ENCODE measurements around the gene C6orf62. TPM values are rescaled to one million over a fixed set of nuclear protein-coding genes. Genes with fewer than 3 reads are reported as not detected.
A peak's percentile ranks its signal among the peaks of the same experiment; 100 is the strongest.
"Not testable (repeated sequence)": the region's sequence is repeated elsewhere in the genome, so short reads cannot be mapped to it uniquely, and the experiment has no call there.

Gene C6orf62
- total RNA-seq, 1 experiment from 2014 or later = 94.4 TPM

DNA sequence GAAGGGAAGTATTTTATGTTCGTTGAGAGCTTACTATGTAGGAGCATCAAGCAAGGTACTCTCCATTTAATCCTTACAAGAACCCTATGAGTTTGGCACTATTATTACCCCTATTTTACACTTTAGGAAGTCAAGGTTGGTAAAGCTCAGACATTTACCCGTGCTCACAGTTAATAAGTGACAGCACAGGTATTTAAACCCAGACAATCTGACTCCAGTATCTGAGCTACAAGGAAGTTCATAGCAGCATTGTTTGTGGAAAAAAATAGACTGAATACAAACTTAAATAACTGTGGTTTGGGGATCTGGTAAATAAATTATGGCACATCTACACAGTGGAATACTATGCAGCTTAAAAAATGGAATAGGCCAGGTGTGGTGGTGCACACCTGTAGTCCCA, 34.6 kb upstream of the C6orf62 start:
- Histone ChIP-seq H3K27ac (no peak overlapping the region), H3K27me3 (replicated peaks) (no peaks in the 10 kb centered on the region), H3K9me3 (replicated peaks) (no peaks in the 10 kb centered on the region), H3K4me3 (no peak overlapping the region), H3K36me3 (no peaks in the 10 kb centered on the region), H3K4me1 (replicated peaks) (no peaks in the 10 kb centered on the region)
- DNase-seq (ENCODE audit: low read depth in 1 of 2, low spot score in 2 of 2) = no peak

DNA sequence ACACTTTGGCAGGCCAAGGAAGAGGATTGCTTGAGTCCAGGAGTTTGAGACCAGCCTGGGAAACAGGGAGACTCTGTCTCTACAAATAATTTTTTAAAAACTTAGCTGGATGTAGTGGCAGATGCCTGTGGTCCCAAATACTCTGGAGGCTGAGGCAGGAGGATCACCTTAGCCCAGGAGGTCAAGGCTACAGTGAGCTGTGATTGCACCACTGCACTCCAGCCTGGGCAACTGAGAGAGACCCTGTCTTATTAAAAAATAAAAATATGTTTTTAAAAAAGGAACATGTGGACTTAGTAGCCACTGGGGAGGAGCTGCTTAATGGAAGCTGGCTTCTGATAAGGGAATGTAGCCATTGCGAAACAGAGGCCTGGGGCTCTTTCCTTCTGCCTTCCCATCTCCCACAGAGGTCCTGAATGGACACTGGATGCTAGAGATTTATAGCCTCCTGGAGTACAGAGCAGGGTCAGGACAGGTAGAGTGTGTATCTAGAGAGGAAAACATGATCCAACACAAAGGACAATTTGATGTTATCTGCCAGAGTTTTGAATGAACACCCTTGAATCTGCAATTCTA, 34.1 kb upstream of the C6orf62 start:
- H3K27ac ChIP-seq = no peak overlapping the region
- H3K27me3 ChIP-seq (replicated peaks) = no peaks in the 10 kb centered on the region
- no peak for DNase-seq (ENCODE audit: low read depth in 1 of 2, low spot score in 2 of 2)
- no peaks in the 10 kb centered on the region for H3K4me1 ChIP-seq (replicated peaks)
- H3K4me3 ChIP-seq = no peak overlapping the region
- no peaks in the 10 kb centered on the region for H3K36me3 ChIP-seq
- H3K9me3 ChIP-seq (replicated peaks) = no peaks in the 10 kb centered on the region

DNA sequence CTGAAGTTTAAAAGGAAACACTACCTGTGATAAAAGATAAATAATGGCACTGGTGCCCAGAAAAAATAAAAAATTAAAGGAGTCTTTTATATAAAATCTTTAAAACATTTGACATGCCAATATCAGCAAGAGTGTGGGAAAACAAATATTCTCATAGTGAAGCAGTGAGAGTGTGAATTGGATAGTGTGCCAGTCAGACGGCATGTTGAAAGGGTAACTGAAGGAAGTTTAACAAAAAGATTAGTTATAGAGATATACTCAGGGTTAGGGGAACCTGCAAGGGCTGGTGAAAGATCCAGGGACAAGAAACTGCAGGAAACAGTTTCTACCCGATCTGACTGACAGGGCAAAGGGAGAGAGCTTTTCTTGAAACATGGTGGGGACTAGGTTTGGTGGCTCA, 33.5 kb upstream of the C6orf62 start:
- H3K4me3 ChIP-seq = no peak overlapping the region
- H3K27me3 ChIP-seq (replicated peaks) = no peaks in the 10 kb centered on the region
- no peaks in the 10 kb centered on the region for H3K4me1 ChIP-seq (replicated peaks)
- H3K27ac ChIP-seq = no peak overlapping the region
- H3K9me3 ChIP-seq (replicated peaks) = no peaks in the 10 kb centered on the region
- H3K36me3 ChIP-seq = no peaks in the 10 kb centered on the region
- DNase-seq (ENCODE audit: low read depth in 1 of 2, low spot score in 2 of 2) = no peak

DNA sequence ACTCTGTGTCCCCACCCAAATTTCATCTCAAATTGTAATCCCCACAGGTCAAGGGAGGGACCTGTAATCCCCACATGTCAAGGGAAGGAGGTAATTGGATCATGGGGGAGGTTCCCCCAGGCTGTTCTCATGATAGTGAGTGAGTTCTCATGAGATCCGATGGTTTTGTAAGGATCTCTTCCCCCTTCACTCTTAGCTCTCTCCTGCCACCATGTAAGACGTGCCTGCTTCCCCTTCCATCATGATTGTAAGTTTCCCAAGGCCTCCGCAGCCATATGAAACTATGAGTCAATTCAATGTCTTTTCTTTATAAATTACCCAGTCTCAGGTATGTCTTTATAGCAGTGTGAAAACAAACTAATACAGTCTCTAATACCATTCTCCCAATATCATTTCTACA, 31.9 kb upstream of the C6orf62 start:
- H3K36me3 ChIP-seq; H3K4me1 ChIP-seq (replicated peaks); DNase-seq (ENCODE audit: low read depth in 1 of 2, low spot score in 2 of 2); H3K4me3 ChIP-seq; H3K27me3 ChIP-seq (replicated peaks); H3K27ac ChIP-seq; H3K9me3 ChIP-seq (replicated peaks): not testable (repeated sequence)

DNA sequence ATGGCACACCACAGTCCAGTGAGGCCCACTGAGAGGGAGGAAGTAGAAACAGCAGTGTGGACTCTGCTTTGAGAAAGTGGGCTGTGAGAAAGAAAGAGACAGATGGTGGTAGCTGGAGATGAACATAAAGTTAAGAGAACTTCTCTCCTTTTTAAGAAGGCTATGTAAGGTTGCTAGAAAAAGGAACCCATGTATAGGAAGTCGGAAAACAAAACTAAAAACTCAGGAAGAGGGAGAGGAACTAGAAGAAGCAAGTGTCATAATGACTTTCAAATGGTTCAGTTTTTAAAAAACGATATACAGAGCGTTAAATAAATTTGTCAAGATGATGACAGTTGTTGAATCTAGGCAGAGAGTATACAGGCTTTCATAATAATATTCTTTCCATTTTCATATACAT, 30.3 kb upstream of the C6orf62 start:
- Histone ChIP-seq H3K36me3 (no peaks in the 10 kb centered on the region), H3K27ac (no peak overlapping the region), H3K4me1 (replicated peaks) (peaks cover 1% of the 10 kb centered on the region), H3K27me3 (replicated peaks) (no peaks in the 10 kb centered on the region), H3K9me3 (replicated peaks) (no peaks in the 10 kb centered on the region), H3K4me3 (no peak overlapping the region)
- DNase-seq (ENCODE audit: low read depth in 1 of 2, low spot score in 2 of 2) = no peak

DNA sequence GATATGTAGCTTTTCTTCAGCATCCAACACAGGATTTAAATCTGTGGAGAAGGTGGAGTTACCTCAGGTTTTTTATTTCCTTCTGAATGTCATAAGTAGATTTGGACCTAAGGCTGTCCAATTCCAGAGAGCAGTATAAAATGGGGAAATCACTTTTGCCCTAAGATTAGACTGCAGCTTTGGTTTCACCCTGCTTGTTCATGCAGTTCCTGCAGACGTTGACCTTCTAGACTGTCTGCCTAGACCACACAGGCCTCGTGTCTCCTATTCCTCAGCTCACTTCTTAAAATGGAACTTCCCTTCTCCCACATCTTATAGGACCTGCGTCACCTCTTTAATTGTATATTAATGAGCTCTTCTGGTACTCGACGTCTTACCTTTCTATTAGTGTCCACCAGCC, 26.0 kb upstream of the C6orf62 start:
- Histone ChIP-seq H3K4me1 (replicated peaks) (peaks cover 23% of the 10 kb centered on the region), H3K36me3 (no peaks in the 10 kb centered on the region), H3K4me3 (no peak overlapping the region), H3K27ac (no peak overlapping the region), H3K27me3 (replicated peaks) (no peaks in the 10 kb centered on the region), H3K9me3 (replicated peaks) (no peaks in the 10 kb centered on the region)
- DNase-seq (ENCODE audit: low read depth in 1 of 2, low spot score in 2 of 2) = no peak

DNA sequence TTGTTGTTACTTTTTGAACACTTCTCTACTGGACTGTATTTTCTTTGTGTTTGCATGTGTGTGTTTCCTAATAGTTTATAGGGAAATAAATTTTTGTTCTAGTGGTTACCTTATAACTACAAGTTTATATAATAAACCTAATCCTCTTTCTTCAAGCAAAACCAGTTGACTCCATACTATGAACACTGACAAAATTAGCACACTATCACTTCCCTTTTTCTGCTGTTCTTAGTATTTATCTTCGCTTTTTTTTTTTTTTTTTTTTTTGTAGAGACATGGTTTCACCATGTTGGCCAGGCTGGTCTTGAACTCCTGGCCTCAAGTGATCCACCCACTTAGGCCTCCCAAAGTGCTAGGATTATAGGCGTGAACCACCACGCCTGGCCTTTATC, 25.0 kb upstream of the C6orf62 start:
- Histone ChIP-seq H3K4me3 (no peak overlapping the region), H3K27me3 (replicated peaks) (no peaks in the 10 kb centered on the region), H3K4me1 (replicated peaks) (peaks cover 23% of the 10 kb centered on the region), H3K36me3 (no peaks in the 10 kb centered on the region), H3K27ac (peak overlapping the region; percentile 100), H3K9me3 (replicated peaks) (no peaks in the 10 kb centered on the region)
- no peak for DNase-seq (ENCODE audit: low read depth in 1 of 2, low spot score in 2 of 2)

DNA sequence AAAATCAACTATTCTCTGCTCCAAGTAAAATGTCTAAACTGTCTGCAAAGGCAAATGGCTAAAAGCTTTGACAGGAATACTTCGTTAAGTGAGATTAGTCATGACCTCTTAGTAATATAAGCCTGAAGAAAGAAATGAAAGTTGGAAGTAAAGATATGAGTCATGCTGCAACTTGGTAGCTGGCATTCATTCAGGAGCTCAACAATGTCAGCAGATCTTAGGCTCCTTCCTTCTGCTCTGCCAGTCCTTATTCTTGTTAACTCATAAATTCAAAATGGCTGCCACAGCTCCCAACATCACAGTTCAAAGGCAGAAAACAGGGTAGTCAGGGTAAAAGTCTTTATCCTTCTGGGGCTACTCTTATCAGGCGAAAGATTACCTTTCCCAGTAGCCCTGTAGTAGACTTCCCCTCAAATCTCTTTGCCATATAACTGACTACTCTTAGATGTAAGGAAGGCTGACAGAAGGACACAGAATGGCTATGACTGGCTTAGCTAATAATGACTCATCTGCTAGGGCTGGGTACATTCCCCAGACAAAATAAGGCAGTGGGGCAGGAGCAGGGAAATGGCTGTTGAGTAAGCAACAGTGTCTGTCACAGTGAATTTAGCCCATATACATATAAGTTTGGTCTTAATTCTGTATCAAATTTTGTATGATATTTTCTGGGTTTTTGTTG, 24.4 kb upstream of the C6orf62 start:
- peak; percentile 79 to 98 for DNase-seq (ENCODE audit: low read depth in 1 of 2, low spot score in 2 of 2)
- Histone ChIP-seq H3K4me1 (replicated peaks) (peaks cover 23% of the 10 kb centered on the region), H3K9me3 (replicated peaks) (no peaks in the 10 kb centered on the region), H3K27ac (peak overlapping the region; percentile 100), H3K36me3 (no peaks in the 10 kb centered on the region), H3K4me3 (no peak overlapping the region), H3K27me3 (replicated peaks) (no peaks in the 10 kb centered on the region)

DNA sequence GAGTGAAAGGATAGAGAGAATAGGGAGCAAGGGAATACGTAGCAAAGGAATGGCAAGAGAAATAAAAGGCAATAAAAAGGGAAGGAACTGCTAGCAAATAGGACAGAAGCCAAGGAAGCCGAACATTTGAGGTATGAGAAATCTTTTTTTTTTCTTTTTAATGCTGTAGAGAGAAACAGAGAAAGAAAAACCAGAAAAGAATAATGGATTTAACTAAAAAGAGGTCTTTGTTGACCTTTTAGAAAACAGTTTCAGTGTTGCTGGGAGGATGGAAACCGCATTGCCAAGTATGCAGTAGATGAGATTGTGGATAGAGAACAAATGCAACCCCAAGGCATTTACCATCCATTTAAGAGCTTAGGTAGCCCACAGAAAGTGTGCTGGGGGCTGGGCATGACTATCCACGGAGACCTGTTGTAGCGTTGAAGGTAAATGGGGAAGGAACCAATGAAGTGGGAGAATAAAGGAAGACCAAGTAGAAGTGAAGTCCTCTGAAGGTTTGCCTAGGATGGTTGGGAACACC, 23.3 kb upstream of the C6orf62 start:
- Histone ChIP-seq H3K9me3 (replicated peaks) (no peaks in the 10 kb centered on the region), H3K4me1 (replicated peaks) (peaks cover 23% of the 10 kb centered on the region), H3K27ac (peak overlapping the region; percentile 100), H3K4me3 (no peak overlapping the region), H3K27me3 (replicated peaks) (no peaks in the 10 kb centered on the region), H3K36me3 (no peaks in the 10 kb centered on the region)
- no peak for DNase-seq (ENCODE audit: low read depth in 1 of 2, low spot score in 2 of 2)

DNA sequence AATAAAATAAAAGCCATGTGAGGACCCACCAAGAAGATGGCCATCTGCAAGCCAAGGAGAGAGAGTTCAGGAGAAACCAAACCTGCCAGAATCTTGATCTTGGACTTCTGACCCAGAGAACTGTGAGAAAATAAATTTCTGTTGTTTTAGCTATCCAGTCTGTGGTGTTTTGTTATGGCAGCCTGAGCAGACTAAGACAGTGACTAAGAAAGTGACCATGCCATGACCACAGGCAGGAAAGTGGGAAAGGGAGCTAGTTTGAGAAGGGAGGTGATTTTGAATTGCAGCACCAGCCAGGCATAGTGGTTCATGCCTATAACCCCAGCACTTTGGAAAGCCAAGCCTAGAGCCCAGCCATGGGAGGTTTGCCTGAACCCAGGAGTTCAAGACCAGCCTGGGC, 21.9 kb upstream of the C6orf62 start:
- H3K27me3 ChIP-seq (replicated peaks) = no peaks in the 10 kb centered on the region
- no peaks in the 10 kb centered on the region for H3K9me3 ChIP-seq (replicated peaks)
- peaks cover 23% of the 10 kb centered on the region for H3K4me1 ChIP-seq (replicated peaks)
- no peak overlapping the region for H3K27ac ChIP-seq
- H3K36me3 ChIP-seq = no peaks in the 10 kb centered on the region
- no peak overlapping the region for H3K4me3 ChIP-seq
- DNase-seq (ENCODE audit: low read depth in 1 of 2, low spot score in 2 of 2) = no peak

DNA sequence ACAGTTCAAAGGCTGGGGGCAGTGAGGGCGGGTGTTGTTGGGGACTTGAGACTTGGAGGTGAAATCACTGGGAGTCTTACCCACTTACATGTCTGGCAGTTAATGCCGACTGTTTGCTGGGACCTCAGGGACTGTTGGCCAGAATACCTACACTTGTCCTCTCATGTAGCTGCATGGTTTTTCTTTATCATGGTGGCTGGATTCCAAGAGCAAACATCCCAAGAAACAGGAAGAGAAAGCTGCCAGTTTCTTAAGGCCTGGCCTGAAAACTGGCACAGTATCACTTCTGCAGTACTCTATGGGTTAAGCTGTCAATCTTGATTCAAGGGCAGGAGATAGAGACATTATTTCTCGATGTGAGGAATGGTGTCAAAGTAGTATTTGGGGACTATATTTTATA, 19.8 kb upstream of the C6orf62 start:
- Histone ChIP-seq H3K4me1 (replicated peaks) (peaks cover 16% of the 10 kb centered on the region), H3K27me3 (replicated peaks) (no peaks in the 10 kb centered on the region), H3K36me3 (no peaks in the 10 kb centered on the region), H3K4me3 (no peak overlapping the region), H3K27ac (no peak overlapping the region), H3K9me3 (replicated peaks) (no peaks in the 10 kb centered on the region)
- no peak for DNase-seq (ENCODE audit: low read depth in 1 of 2, low spot score in 2 of 2)

DNA sequence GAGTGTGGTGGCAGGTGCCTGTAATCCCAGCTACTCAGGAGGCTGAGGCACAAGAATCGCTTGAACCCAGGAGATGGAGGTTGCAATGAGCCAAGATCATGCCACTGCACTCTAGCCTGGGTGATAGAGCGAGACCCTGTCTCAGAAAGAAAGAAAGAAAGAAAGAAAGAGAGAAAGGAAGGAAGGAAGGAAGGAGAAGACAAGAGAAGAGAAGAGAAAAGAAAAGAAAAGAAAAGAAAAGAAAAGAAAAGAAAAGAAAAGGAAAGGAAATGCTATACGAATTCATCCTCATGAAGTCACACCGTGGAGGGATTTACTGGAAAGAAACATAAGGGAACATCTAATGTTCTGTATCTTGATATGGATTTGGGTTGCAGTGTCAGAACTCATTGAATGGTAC, 15.8 kb upstream of the C6orf62 start:
- peaks cover 10% of the 10 kb centered on the region; the same call in 1 of the 2 replicates for H3K9me3 ChIP-seq (replicated peaks)
- not testable (repeated sequence) for H3K36me3 ChIP-seq; H3K27me3 ChIP-seq (replicated peaks); H3K4me3 ChIP-seq; H3K4me1 ChIP-seq (replicated peaks); H3K27ac ChIP-seq; DNase-seq (ENCODE audit: low read depth in 1 of 2, low spot score in 2 of 2)

DNA sequence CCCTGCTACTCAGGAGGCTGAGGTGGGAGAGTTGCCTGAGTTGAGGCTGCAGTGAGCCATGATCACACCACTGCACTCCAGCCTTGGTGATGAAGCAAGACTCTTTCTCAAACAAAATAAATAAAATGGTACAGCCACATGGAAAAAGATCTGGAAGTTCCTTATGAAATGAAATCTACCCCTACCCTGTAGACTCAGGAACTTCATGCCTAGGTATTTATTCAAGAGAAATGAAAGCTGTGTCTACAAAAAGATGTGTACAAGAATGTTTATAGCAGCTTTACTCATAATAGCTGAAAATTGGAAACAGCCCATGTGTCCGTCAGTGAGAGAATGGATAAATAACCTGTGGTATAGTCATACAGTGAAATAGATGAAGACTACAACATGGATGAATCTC, 15.2 kb upstream of the C6orf62 start:
- no peak for DNase-seq (ENCODE audit: low read depth in 1 of 2, low spot score in 2 of 2)
- Histone ChIP-seq H3K36me3 (no peaks in the 10 kb centered on the region), H3K27me3 (replicated peaks) (no peaks in the 10 kb centered on the region), H3K4me3 (no peak overlapping the region), H3K9me3 (replicated peaks) (peaks cover 10% of the 10 kb centered on the region; the same call in 1 of the 2 replicates), H3K27ac (no peak overlapping the region), H3K4me1 (replicated peaks) (no peaks in the 10 kb centered on the region)

DNA sequence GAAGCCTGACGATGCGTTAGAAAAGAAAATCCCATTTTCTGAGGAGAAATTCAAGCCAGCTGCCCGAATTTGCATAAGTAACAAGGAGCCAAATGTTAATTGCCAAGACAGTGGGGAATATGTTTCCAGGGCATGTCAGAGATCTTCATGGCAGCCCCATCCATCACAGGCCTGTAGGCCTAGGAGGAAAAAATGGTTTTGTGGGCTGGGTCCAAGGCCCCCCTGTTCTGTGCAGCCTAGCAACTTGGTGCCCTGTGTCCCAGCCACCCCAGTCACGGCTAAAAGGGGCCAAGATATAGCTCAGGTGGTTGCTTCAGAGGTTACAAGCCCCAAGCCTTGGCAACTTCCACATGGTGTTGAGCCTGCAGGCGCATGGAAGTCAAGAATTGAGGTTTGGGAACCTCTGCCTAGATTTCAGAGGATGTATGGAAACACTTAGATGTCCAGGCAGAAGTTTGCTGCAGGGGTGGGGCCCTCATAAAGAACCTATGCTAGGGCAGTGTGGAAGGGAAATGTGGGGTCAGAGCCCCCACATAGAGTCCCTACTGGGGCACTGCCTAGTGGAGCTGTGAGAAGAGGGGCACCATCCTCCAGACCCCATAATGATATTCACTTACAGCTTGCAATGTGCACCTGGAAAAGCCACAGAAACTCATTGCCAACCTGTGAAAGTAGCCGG, 12.6 kb upstream of the C6orf62 start:
- H3K27ac ChIP-seq; H3K27me3 ChIP-seq (replicated peaks); H3K4me1 ChIP-seq (replicated peaks); H3K36me3 ChIP-seq; H3K4me3 ChIP-seq; DNase-seq (ENCODE audit: low read depth in 1 of 2, low spot score in 2 of 2): not testable (repeated sequence)
- H3K9me3 ChIP-seq (replicated peaks) = peaks cover 10% of the 10 kb centered on the region; the same call in 1 of the 2 replicates
